CD4-positive, alpha-beta T cell treated with Interleukin-10 for 1 hour (primary cell): Measurements from ENCODE around the gene PSTPIP1.
A peak's percentile ranks its signal among the peaks of the same experiment; 100 is the strongest.

Experiments used
- DNase-seq: peaks from one replicate; pipeline ENCODE4 v3.0.0-alpha.2; 2020

The PSTPIP1 gene

DNA sequence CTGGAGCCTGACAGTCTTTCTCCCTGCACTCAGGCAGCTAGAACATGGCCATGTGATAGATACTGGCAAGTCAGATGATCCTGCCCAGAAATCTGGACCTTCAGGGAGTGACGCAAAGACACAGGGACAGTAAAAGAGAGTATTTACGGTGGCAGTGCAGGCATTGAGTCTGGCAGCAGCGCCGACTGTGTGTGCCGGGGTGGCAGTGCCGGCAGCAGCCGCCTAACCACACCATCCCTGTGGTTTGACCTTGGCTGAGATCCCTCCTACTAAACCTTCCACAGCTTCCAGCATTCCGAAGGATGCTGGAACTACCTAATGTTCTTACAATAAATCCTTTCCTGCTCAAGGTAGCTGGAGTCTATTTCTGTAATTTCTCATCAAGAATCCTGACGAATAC lies 80.6 kb downstream of the PSTPIP1 start:
- DNase-seq: no peak

DNA sequence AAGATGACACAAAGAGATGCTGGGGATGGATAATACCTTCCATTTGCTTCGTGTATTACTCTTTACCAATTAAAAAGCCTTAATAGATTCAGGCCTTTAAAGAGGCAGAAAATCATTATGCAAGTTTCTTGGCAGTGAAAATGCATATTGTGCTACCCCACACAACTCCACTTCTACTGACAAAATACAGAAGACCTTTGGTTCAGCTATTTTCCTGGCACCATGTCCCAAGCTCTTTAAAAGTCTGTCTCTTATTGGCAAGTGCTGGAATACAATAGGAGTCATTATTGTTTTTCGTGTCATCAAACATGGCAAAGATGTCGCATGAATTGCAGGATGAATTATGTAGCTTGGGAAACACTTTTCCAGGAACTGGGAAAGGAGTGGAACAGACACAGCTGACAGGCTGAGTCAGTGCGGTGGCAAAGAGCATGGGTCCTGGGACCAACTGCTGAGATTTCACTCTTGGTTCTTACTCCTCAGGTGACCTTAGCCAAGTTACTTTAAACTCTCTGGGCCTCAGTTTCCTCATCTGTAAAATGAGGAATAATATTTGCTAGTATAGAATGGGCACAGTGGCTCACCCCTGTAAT lies 81.5 kb downstream of the PSTPIP1 start:
- DNase-seq: no peak

DNA sequence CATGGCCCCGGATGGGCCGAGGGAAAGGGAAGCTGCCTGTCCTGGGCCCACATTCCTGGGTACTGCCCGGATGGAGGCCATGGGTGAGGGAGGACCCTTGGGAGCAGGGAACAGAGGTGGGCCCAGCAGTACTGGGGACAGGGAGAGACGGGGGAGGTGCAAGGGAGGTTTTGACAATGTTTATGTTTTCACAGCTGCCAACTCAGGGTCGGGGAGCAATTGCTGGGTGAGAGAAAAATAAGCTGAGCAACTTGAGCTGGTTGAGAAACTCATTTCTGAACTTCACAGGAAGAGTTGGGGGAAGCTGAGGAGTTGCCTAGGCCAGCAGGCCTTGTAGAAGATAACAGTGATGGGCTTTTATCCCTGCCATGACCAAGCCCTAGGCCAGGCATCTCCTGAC lies 87.0 kb downstream of the PSTPIP1 start:
- no peak for DNase-seq

DNA sequence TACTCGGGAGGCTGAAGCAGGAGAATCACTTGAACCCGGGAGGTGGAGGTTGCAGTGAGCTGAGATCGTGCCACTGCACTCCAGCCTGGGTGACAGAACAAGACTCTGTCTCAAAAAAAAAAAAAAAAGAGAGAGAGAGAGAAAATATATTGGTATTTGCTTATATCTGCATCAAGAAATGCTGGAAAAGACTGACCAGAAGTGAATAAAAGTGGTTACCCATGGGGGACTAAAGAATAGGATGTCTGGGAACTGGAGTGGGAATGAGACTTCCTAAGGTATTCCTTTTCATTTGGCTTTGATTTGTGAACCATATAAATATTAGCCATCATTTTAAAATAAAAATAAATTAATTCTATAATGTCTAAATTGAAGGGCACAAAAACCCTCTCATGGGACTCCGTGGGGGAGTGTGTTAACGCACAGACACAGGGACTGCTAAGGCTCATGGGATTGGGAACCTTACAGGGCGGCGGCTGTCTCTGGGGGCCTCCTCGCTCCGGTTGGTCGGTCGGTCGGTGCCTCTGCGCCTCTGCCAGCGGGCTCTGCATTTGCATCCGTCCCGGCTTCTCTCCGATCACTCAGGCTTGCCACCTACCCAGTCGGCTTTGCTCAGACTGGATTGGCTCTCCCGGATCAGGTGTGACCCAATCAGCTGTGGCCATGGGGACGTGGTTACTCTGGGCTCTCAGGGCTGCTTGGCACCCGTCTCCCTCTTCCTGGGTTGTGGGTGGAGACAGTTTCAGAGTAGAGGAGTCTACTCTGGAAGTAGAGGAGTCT lies 88.6 kb downstream of the PSTPIP1 start:
- DNase-seq: peak; percentile 66

DNA sequence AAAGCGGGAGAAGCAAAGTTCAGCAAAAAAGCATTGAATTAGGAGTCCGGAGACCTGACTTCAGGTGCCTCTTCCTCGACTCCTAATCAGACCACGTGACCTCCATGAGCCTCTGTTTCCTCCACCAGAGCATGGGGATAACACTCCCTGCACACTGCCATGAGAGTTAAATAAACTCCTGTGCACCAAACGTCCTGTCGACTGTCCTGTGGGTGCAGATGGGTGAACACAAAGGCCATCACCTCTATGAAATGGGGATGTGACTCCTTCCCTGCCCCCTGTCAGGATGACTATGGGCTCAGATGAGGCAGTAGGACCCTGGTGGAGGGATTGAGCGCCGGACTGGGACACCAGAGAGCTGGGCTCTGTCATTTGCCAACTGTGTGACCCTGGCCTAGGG lies 89.5 kb downstream of the PSTPIP1 start:
- DNase-seq: no peak

DNA sequence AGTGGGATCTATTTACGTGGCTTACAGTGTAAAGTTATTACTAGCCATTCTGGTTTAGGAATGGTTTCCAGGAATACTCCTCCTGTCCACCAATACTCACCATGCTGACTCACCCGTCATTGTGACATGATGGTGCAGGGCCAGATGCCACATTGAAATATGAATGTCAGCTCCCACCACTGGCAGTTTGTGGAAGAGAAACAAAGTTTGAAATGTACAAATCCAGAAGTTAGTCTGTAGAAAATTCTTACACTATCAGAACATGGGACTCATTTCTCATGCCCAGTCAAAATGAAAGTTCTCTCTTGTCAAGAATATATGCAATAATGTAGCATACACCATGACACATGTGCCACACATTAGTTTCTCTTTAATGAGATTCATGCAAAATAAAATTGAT lies 90.4 kb downstream of the PSTPIP1 start:
- no peak for DNase-seq
